SK-N-MC (cell line): ENCODE results near the gene EZH2.

Experiments used
- FOXP2 ChIP-seq: optimal IDR thresholded peaks from 2 replicates; pipeline ENCODE3; 2011; ENCODE audit warnings: mild to moderate bottlenecking, moderate library complexity; ENCODE audit not compliant: insufficient read depth; ENCODE audit errors: extremely low read length, control extremely low read depth
- POLR2AphosphoS5 ChIP-seq: IDR thresholded peaks from 2 replicates; pipeline ENCODE4 v1.6.1; 2012; ENCODE audit warnings: mild to moderate bottlenecking, low read depth, low read length, borderline replicate concordance

GRCh38 chr7:148814922-148815559, 69.0 kb downstream of the EZH2 start:
- TF ChIP-seq FOXP2 (no peak), POLR2AphosphoS5 (no peak)
